Left forelimb (tissue), 1 donor: ENCODE measurements around the gene SEC24D.

ENCODE experiments used
- DNase-seq: peaks from one replicate; pipeline ENCODE4 v3.0.0-alpha.2; 2018; ENCODE audit warnings: low spot score

The SEC24D gene

DNA sequence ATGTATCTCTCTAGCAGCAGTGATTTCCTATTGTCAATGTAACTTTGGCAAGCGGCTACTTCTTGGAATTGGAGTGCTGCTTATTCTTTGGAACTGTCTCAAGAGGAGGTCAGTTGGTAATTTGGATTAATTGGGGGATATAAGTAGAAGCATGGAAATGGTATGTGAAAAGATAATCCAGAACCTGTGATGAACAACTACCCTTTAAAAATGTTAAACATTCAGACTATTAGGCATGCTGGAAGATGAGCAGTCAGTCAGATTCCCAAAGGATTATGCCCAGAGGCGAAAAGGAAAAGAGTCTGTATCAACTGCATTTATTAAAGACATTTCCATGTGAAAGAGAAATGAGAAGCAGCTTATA lies 62.5 kb downstream of the SEC24D start:
- no peak for DNase-seq

DNA sequence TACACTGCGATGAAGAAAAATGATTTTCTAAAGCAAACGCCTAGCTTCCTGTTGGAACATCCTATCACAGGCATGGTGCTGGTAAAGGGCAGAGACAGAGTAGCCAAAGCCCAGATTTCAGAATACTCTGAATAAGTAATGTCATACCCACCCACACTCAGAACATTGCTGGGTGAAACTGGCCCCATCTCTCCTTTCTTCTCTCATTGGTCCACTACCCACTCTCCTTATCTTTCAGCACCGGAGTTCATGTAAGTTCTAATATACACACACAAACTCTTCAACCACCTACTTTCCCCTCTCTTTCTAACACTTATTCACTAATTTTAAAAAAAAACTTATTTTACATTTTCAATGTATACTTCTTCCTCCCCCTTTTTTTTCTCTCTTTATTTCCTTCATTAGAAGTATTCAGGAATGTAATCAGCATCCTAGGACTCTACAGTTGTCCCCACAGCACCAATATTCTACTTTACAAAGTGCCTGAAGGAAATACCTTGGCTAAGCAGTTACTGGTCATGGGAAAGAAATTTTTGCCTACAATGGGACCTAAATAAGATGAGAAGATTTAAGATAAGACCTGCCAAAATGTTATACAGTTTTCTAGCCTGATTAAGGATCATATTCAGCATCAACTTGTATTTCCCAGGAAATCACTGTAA lies 63.0 kb downstream of the SEC24D start:
- no peak for DNase-seq

DNA sequence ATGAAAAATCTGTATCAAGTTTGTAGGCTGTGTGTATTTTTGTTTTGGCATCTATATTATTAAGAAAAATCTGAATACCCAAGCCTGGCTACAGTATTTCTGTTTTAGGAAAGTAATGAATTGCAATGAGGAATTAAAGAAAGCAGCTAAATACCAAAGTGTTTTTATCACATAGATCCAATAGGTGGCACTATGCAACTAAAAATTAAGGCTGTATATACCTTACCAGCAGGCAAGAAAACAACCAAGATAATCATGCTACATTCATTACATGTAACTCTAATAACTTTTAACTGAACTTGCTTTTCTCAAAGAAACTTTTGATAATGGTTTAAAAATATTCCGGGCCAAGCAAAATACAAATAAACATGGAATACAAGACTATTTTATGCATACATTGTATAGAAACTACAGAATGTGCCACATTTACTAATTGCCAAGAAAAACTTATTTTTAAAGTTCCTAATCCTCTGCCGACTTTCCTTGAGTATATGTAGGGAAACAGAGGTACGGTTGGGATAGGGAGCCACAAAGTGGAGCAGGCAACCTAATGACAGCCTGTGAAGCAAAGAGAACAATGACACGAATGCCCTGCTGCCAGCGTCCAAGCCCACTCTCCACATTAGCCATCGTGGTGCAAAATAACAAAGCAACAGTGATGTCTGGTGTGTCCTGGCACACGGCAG lies 63.7 kb downstream of the SEC24D start:
- DNase-seq = no peak

DNA sequence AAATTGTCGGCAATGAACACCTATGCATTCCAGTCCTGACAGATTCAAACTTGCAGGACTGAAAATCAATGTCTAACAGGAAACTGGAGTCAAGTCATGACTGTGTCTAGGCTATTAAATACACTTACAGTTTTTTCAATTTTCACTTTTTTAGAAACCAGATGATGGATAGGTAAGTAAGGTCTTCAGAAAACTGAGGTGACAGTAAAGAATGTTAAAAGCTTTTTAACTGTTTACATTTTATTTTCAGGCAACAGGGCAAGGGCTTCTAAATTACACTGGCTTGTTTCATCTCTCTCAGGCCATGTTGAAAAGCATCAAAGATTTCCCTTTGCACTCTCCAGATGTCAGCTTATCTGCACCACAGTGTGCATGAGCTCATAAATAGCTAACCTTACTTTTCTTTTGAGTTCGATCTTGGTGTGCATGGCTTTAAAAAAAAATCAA lies 65.2 kb downstream of the SEC24D start:
- no peak for DNase-seq

DNA sequence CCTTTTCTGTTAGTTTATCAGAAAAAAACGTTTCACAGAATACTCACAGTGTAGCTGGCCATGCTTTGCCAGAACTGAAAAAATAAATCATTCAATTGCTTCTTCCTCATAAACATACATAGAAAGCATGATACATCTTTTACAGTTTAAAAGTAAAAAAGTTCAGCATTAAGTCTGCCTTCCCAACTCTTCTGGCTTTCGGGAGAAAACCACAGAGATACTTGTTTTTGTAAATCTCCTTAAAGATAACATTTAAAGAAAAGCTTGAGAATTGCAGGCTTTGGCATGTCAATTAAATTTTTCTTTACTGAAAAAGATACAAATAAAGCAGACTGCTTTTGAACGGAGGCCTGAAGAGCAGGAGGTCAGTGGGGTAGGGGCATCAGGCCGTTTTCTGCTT lies 66.8 kb downstream of the SEC24D start:
- DNase-seq = no peak

DNA sequence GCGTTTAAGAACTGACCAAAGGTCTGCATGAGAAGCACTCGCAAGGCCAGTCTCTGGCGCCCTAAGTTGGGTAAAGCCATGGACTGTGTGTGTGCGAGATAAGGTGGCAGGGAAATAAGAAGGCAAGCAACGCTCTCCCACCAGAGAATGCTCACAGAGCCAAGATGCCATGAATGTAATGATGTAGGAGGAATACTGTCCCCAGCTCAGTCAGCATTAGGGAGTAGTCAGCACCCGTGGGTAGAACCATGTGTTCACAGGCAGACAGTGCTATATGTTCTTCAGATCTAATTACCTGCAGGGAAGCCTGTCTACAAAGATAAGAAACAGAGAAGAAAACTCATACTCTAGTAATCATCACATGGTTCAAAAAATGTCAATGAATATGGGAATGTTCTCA lies 68.8 kb downstream of the SEC24D start:
- no peak for DNase-seq

DNA sequence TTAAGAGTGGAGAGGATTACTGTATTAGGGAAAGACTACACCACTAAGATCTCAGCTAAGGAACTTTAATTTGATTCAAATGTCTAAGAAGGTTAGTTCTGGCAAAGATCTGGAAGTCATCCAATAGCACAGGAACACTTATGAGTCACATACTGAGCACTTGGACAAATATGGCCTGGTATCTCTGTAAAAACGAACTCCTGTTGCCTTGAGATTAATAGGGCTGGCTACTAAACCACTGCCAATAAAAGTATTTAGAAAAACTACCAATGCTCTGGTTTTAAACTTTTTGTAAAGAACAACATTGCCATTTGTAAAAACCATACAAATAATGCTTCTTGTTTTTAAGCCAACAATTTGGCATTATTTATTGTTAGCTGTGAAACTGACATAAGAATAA lies 70.5 kb downstream of the SEC24D start:
- no peak for DNase-seq

DNA sequence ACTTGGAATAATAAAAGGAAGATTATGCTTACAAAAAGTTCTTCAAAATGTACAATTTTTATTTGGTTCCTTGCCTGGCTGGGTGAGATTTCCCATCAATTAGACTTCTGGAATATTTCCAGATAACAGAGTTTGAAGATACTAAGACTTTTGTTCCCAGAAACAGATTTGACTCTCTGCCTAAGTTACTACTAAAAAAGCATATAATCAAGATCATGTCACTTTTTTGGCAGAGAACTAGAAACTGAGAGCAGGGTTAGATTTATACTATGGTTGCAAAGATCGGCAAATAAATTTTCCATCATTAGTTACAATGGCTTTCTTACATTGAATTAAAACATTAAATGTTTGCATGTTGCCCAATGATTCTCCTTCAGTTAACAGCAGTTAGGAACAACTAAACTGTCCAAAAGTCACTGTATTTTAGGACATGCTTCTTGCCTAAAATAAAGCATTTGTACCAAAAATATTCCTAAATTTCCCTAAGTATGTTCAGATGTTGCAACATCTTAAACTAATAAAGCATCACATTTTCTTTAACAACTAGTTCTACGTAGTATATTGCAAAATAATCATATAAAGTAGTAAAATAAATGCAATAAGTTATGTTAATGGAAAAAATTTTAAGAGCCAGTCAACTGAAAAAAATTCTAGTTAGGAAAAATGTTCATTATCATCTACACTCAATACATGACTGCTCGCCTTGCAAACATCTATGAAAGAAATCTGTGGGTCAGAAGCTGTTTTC lies 73.0 kb downstream of the SEC24D start:
- no peak for DNase-seq

DNA sequence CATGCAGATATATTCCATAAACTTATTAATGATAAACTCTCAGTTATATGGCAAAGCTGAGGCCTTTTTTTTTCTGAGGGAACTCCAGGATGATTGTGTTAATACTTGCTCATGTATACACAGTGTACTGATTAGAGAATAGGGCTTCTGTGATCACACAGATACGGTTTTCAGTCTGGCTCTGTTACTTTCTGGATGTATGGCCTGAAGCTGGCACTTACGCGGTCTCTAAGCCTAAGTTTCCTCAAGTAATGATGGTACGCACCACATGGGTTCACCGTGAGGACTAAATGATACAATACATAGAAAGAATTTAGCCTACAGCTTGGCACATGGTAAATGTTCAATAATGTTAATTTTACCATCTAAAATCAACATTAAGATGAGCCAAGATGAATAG lies 73.8 kb downstream of the SEC24D start:
- no peak for DNase-seq

DNA sequence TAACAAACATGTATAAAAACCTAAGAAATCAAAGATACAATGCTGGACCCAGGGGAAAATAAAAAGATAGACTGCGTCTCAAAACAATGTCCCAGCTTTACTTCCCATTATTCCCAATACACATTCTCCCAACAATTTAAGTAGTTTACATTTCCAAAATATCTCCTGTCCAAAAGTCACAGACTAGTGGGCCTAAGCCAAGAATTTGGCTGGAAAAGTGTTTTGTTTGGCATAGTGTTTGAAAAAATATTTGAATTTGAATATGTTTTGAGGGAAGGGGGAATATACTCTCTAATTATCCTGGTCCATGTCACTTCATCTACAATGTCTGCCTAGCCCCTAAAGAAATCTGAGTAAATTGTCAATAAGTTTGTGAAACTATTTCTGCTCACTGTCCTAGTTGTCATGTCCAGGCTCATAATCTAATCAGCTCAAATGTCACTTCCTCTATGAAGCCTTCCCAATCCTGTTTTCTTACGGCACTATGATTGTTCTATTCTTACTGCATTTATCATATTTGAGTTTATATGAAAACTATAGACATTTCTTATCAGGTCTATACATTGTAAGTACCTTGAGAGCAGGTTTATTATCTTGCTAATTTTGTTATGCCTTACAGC lies 74.4 kb downstream of the SEC24D start:
- DNase-seq = no peak

DNA sequence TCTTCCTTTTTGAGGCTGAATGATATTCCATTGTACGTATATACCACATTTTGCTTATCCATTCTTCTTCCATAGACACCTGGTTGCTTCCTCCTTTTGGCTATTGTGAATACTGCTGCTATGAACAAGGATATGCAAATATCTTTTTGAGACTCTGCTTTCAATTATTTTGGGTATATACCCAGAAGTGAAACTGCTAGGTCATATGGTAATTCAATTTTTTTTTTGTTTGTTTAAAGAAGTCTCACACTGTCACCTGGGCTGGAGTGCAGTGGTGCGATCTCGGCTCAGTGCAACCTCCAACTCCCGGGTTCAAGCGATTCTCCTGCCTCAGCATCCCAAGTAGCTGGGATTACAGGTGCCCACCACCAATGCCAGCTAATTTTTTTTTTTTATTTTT lies 75.4 kb downstream of the SEC24D start:
- DNase-seq = no peak

DNA sequence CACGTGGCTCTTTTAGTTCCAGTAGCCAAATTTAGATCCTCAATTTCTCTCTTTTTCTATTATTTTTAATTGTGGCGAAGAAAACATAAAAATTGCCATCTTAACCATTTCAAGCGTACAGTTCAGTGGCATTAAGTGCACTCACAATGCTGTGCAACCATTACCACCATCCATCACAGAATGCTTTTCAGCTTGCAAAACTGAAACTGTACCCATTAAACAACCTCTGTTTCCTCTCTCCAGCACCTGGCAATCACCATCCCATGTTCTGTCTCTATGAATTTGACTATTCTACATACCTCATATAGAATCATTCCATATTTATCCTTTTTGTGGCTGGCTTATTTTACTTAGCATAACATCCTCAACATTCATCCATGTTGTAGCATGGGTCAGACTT lies 75.8 kb downstream of the SEC24D start:
- DNase-seq = no peak

DNA sequence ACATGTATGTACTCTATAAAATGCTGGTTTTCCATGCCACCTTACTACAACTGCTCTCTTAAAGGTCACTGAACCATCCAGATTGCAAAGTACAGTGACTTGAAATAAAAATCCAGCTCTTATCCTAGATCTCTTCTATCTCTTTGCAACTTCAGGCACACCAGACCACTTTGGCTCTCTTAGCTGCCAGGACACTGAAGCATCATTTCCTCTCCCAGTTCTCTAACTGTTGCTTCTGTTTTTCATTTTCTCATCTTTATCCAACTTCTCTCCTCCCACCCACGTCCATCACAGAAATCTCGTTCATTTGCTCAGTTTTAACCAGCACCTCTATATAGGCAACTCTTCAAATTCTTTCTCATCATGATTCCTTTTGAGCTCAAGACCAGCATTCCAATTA lies 76.4 kb downstream of the SEC24D start:
- no peak for DNase-seq

DNA sequence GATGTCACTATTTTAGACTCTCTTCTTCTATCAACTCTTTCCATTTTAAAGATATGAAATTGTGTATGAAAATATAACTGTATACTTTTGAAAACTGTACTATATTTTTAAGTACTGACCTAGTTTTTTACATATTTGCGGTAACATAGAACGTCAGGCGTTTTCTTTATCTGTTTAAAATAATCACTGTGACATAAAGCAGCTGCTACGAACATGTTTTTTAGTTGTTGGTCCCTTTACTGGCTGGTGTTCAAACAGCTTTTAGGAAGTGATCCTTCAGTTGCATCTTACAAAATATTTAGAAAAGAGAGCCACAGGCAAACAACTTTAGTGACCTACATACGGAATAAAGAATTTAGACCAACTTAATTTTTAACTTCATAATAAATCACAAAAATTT lies 77.6 kb downstream of the SEC24D start:
- no peak for DNase-seq

DNA sequence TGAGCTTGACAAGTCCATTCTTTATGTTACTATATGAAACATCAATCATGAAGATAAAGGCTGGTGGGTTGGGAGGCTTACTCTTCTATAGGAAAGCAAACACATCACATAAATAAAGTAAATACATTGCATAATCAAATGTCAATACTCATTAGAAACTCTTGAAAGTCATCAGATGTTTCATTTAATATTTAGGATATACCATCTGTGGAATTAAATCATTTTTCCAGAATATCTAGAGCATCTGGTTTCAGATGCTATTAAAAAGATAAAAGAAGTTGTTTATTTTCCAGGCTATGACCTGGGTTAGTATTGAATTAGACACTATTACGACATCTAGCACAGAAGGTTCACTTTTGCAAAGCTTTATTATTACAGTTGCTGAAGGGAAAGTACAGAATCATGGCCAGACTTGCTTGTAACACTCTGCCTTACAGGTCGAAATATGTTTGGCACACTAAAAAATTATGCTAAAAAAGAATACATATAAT lies 78.1 kb downstream of the SEC24D start:
- DNase-seq = no peak

DNA sequence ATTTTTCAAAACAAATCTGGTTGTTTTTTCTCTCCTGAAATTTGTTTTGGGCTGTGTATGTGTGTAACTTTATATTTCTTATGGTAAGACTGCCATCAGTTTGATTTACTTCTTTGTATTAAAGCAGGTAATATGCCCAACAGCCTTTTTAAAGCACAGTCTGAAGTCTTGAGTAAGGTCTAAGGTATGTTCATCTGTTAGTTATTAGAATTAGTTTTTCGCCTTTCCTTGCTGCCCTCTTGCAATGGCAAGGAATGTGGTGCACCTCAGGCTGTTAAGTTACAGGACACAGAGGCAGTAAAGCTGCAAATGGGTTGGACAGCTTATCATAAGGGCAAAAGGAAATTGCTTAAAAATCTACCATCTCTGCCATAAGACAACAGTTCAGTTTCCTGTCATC lies 79.0 kb downstream of the SEC24D start:
- no peak for DNase-seq

DNA sequence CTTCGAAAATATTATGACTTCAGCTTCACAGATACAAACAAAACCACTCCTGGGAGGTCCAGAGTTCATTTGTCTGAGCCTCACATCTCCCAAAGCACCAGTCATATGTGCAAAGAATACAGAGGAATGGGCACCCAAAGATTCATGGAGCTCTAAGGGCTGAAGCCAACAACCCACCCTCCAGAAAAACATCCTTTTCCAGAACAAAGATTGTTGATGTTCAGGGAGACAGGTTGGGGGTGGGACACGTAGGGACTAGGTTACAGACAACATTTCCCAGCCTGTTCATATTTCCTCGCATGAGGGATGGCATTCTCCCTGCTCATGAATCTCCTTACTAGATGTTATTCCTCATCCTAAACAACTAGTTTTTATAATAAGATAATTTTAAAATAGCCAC lies 79.5 kb downstream of the SEC24D start:
- DNase-seq = no peak

DNA sequence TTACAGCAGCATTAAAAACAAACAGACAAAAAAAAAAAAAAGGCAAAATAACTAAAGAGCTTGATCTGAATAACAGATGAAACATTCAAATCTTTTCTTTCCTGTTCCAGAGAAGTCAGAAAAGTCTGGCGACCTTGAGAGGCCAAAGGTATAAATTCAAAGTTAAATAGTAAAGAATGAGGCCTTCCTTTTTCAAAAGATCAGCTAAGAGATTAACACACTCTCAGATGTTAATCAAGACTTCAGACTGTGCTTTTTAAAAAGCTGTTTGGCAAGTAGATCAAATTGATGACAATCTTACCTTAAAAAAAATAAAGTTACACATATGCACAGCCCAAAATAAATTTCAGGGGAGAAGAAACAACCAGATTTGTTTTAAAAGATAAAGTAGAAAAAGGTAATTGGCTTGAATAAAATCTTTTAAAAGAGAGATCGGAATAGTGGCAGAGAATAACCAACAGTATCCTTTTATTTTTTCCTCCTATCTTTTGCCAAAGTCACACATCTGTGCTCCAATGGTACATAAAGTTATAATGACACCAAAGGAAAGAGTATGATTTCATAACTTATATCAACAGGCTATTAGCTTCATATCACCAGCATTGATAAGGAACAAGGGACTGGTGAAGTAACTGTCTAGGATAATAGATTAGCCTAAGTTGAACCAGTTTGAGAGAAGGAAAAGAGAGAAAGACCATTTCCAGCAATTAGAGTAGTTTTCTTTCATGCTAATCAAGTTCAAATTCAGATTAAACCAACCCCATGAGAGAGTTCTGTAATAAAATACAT lies 80.3 kb downstream of the SEC24D start:
- no peak for DNase-seq

DNA sequence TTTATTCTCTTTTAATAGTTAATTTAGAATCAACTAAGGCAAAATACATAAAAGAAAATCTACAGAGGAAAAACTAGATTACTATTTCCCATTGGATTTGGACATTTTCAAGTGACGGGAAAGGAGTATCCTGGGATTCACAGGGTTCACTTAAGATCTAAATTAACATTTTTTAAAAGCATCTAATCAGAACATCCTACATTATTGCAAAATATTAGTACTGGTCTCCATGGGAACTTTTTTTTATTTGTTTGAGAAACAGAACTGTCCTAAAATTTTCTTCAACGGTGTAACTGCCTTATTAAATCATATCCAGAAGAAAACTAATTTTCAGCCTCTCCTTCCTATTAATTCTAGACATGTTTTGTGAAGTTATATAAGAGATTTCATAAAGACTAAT lies 81.0 kb downstream of the SEC24D start:
- no peak for DNase-seq

DNA sequence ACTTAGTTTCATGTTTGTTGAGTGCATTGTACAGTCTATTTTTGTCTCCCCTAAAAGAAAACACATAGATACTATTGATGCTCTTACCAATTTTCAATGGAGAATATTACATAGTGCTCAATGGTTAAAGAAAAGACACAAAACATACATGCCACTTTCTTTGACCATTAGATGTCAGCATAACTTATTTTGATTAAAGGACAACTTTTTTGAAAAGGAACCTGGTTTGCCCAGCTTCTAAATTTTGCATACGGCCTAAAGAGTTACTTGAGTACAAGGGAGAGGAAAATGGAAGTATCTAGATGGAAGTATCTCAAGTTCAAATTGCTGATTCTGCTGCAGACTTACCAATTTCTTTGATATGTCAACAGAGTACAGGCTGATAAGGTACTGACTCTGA lies 82.2 kb downstream of the SEC24D start:
- DNase-seq = no peak

DNA sequence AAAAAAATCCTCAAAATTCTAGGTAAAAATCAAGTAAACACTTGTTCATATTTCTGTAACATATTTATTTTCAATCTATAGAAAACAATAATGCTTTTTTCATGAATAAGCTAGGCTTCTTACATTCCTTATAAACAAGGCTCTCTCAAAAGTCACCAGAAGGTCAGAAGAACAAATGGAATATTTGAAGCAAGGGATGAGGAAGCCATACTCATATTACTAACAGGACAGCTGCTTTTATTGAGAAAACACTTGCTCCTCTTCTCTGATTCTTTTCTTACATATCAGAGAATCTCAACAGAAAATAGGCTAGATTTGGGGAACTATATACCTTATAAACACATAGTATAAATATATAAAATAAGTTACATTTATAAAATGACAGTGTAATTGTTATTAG lies 82.8 kb downstream of the SEC24D start:
- DNase-seq = no peak

DNA sequence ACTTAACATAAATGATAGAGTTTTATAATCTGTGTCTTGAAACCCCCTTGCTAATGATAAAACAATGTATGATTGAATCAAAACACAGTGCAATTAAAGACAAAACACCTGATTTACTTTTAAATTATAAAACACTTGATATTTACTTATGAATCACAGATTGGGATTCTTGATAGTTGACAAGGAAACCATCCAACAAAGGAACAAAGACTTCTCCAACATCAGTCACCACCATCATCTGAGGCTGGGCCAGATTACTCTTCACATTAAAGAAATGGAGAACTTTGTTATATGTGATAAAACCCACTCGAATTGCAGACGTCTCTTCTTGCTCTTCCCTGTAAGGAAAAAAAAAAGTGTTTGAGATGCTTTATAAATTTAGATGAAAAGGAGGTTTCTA lies 83.4 kb downstream of the SEC24D start:
- DNase-seq = no peak
